ENCODE measurements around the gene SNRNP25.

SNRNP25 gene

GRCh38 chr16:96935-97381 is 43.3 kb downstream of the SNRNP25 start:
- TF ChIP-seq GATA3 (IDR thresholded peaks at IDR 0.05; ENCODE audit: low read depth, low read length) (no peak), GATA2 (IDR thresholded peaks at IDR 0.05; ENCODE audit: low read depth, low read length) (no peak)

GRCh38 chr16:97822-98221 is 44.2 kb downstream of the SNRNP25 start:
- no peak for TF ChIP-seq GATA2 (IDR thresholded peaks at IDR 0.05; ENCODE audit: low read depth, low read length)
- no peak for TF ChIP-seq GATA3 (IDR thresholded peaks at IDR 0.05; ENCODE audit: low read depth, low read length)

GRCh38 chr16:100989-101388 is 47.4 kb downstream of the SNRNP25 start:
- no peak for TF ChIP-seq GATA3 (IDR thresholded peaks at IDR 0.05; ENCODE audit: low read depth, low read length)
- TF ChIP-seq GATA2 (IDR thresholded peaks at IDR 0.05; ENCODE audit: low read depth, low read length), result no peak

GRCh38 chr16:101586-101985 is 48.0 kb downstream of the SNRNP25 start:
- no peak for TF ChIP-seq GATA2 (IDR thresholded peaks at IDR 0.05; ENCODE audit: low read depth, low read length)

GRCh38 chr16:102060-102855 is 48.6 kb downstream of the SNRNP25 start:
- no peak for TF ChIP-seq GATA3 (IDR thresholded peaks at IDR 0.05; ENCODE audit: low read depth, low read length)
- no peak for TF ChIP-seq GATA2 (IDR thresholded peaks at IDR 0.05; ENCODE audit: low read depth, low read length)

- no peak for TF ChIP-seq GATA2 (IDR thresholded peaks at IDR 0.05; ENCODE audit: low read depth, low read length)
- no peak for TF ChIP-seq GATA3 (IDR thresholded peaks at IDR 0.05; ENCODE audit: low read depth, low read length)
Measured at GRCh38 chr16:104355-104754, 50.7 kb downstream of the SNRNP25 start.

- TF ChIP-seq GATA3 (IDR thresholded peaks at IDR 0.05; ENCODE audit: low read depth, low read length) (no peak), GATA2 (IDR thresholded peaks at IDR 0.05; ENCODE audit: low read depth, low read length) (no peak)
Measured at GRCh38 chr16:104928-105327, 51.3 kb downstream of the SNRNP25 start.

- TF ChIP-seq GATA3 (IDR thresholded peaks at IDR 0.05; ENCODE audit: low read depth, low read length), result no peak
- TF ChIP-seq GATA2 (IDR thresholded peaks at IDR 0.05; ENCODE audit: low read depth, low read length), result no peak
Measured at GRCh38 chr16:105521-105920, 51.9 kb downstream of the SNRNP25 start.

GRCh38 chr16:106623-107324 is 53.1 kb downstream of the SNRNP25 start:
- no peak for TF ChIP-seq GATA3 (IDR thresholded peaks at IDR 0.05; ENCODE audit: low read depth, low read length)
- TF ChIP-seq GATA2 (IDR thresholded peaks at IDR 0.05; ENCODE audit: low read depth, low read length), result no peak
